Stomach (tissue), 9 donors: ENCODE data around the gene WRAP53. TPM values are rescaled to one million over a fixed set of nuclear protein-coding genes. Genes with fewer than 3 reads are reported as not detected.

Experiments
- DNase-seq, 2 donors: peaks; one replicate each; pipeline versions ENCODE4 v3.0.0 to v3.0.0-alpha.2; 2013 to 2019
- H3K27ac ChIP-seq, 5 donors: fragments of 200-600 bp in 4 of 5; sonication (generic) in 4 of 5; one replicate each; pipeline ENCODE4 v1.5.1; 2013 to 2019; ENCODE audit warnings: mild to moderate bottlenecking in 1 of 5, moderate library complexity in 1 of 5
- H3K27me3 ChIP-seq, 3 donors: fragments of 200-600 bp; sonication (generic); one replicate each; pipeline ENCODE4 v1.5.1; 2017 to 2019; ENCODE audit warnings: mixed run types in 1 of 3
- H3K36me3 ChIP-seq, 4 donors: fragments of 200-600 bp; sonication (generic); 1 replicate in 3 of 4; 2 replicates in 1 of 4; pipeline ENCODE4 v1.5.1; 2016 to 2019
- H3K4me1 ChIP-seq, 4 donors: fragments of 200-600 bp; sonication (generic); one replicate each; pipeline ENCODE4 v1.5.1; 2016 to 2019
- H3K4me3 ChIP-seq, 4 donors: fragments of 200-600 bp; sonication (generic) in 3 of 4; one replicate each; pipeline ENCODE4 v1.5.1; 2016 to 2019; ENCODE audit warnings: mild to moderate bottlenecking in 1 of 4
- H3K9me3 ChIP-seq, 4 donors: fragments of 200-600 bp; sonication (generic); one replicate each; pipeline ENCODE4 v1.5.1; 2016 to 2019
- EP300 ChIP-seq: sonication (generic); formaldehyde crosslinking; IDR thresholded peaks from one replicate; pipeline ENCODE4 v1.6.1; 2017; ENCODE audit warnings: antibody characterized with exemption
- POLR2A ChIP-seq, 4 donors: fragments of 450-650 bp; IDR thresholded peaks; one replicate each; pipeline ENCODE4 v1.6.1; 2016; ENCODE audit warnings: antibody characterized with exemption in 4 of 4, control low read depth in 2 of 4, mild to moderate bottlenecking in 1 of 4, moderate library complexity in 1 of 4
- POLR2AphosphoS5 ChIP-seq, 3 donors: sonication (generic); formaldehyde crosslinking; IDR thresholded peaks; one replicate each; pipeline ENCODE4 v1.6.1; 2016; ENCODE audit warnings: antibody characterized with exemption in 3 of 3
- WGBS, 5 donors: extraction: QIAGEN DNeasy Blood & Tissue Kit in 3 of 5; methylation state at CpG; one replicate each; pipeline versions ENCODE4 v1.1.5 to v1.1.7; 2013 to 2018; 5-methylcytosine and 5-hydroxymethylcytosine counted together
- intact Hi-C: fragments of 100-400 bp; cut with DNase I; formaldehyde crosslinking; loops from one replicate; pipeline ENCODE4 v1.15.1; 2023; ENCODE audit warnings: low total_unique reads
- polyA plus RNA-seq, 3 donors: library from polyadenylated mRNA; stranded (reverse); fragments of 200-250 nt; gene quantifications; one replicate each; pipeline ENCODE4 v1.2.3, GENCODE V29; 2013
- total RNA-seq, 5 donors: library from RNA; depleted of rRNA; stranded (reverse); fragments of >200 nt; gene quantifications; one replicate each; pipeline versions ENCODE4 v1.1.0 to v1.2.3, GENCODE V29; 2014 to 2016
- TF ChIP-seq, protein P1 (sequence below), 7 experiments: fragments of 450-650 bp in 4 of 7; fragments of 200-600 bp in 3 of 7; sonication (generic) in 3 of 7; IDR thresholded peaks; one replicate each; pipeline ENCODE4 v1.5.1; 2016 to 2019; ENCODE audit warnings: antibody characterized with exemption in 7 of 7, control low read depth in 2 of 7, mild to moderate bottlenecking in 1 of 7
- donor health status: healthy with polysubstance abuse.
- donor health status: Bipolar disorder and iron deficiency.
- donor health status: healthy.

Gene WRAP53
- total and polyA plus RNA-seq, 8 donors = 1.8 to 12.6 (median 3.8) TPM

DNA sequence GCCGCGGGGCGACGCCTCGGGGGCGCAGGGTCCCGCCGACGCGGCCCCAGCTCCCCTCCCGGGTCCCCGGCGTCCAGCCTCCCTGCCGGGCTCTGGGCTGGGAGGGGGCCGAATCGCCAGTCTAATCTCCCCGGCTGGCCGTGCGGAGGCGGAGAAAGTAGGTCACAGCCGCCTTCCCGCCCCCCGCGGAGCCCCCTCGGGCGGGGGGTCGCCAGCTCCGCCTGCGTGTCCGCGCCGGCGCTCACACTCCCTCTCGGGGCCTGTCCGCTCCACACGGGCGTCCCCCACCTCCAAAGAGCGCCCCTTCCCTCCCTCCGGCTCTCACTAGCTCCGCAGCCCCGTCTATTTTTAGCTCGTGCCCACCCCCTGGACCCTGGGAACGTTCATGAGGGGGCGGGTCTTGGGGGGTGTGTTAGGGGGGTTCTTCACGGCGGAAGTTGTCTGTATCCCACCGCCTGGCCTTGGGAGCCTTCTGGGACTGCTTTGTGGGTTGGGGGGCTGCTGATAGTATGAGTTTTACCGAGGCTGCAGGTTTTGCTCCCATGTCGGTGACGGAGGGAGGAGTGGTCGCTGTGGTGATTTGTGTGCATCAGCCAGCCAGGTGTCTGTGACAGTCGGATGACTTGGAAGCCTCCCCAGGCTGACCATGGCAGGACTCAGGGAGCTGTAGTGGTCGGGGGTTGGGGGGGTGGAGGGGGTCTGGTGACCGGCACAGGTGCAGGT, 36.5 kb upstream of the WRAP53 start:
- peaks cover 0 to 52% (median 28%) of the 10 kb centered on the region in 3 donors for H3K27me3 ChIP-seq
- no peaks in the 10 kb centered on the region for H3K36me3 ChIP-seq
- 4 to 8% (median 6%) methylated on average over 29 to 54 of the region's 54 CpGs for WGBS, 5 donors
- no peaks in the 10 kb centered on the region for H3K9me3 ChIP-seq
- TF ChIP-seq, protein P1, sequence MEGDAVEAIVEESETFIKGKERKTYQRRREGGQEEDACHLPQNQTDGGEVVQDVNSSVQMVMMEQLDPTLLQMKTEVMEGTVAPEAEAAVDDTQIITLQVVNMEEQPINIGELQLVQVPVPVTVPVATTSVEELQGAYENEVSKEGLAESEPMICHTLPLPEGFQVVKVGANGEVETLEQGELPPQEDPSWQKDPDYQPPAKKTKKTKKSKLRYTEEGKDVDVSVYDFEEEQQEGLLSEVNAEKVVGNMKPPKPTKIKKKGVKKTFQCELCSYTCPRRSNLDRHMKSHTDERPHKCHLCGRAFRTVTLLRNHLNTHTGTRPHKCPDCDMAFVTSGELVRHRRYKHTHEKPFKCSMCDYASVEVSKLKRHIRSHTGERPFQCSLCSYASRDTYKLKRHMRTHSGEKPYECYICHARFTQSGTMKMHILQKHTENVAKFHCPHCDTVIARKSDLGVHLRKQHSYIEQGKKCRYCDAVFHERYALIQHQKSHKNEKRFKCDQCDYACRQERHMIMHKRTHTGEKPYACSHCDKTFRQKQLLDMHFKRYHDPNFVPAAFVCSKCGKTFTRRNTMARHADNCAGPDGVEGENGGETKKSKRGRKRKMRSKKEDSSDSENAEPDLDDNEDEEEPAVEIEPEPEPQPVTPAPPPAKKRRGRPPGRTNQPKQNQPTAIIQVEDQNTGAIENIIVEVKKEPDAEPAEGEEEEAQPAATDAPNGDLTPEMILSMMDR (IDR thresholded peaks at IDR 0.05) = no peak
- TF ChIP-seq POLR2A (IDR thresholded peaks at IDR 0.05) = no peak
- TF ChIP-seq EP300 = no peak
- TF ChIP-seq POLR2AphosphoS5 (IDR thresholded peaks at IDR 0.05) = no peak
- intact Hi-C loops = no loop called here
- H3K27ac ChIP-seq = peak overlapping the region in 4 of 5 donors; percentile 3 to 80 (median 36)
- peaks cover 18 to 27% (median 20%) of the 10 kb centered on the region in 4 donors for H3K4me1 ChIP-seq
- H3K4me3 ChIP-seq = peak overlapping the region; percentile 45 to 67 (median 54)
- DNase-seq = peak in 1 of 2 donors; percentile 89

DNA sequence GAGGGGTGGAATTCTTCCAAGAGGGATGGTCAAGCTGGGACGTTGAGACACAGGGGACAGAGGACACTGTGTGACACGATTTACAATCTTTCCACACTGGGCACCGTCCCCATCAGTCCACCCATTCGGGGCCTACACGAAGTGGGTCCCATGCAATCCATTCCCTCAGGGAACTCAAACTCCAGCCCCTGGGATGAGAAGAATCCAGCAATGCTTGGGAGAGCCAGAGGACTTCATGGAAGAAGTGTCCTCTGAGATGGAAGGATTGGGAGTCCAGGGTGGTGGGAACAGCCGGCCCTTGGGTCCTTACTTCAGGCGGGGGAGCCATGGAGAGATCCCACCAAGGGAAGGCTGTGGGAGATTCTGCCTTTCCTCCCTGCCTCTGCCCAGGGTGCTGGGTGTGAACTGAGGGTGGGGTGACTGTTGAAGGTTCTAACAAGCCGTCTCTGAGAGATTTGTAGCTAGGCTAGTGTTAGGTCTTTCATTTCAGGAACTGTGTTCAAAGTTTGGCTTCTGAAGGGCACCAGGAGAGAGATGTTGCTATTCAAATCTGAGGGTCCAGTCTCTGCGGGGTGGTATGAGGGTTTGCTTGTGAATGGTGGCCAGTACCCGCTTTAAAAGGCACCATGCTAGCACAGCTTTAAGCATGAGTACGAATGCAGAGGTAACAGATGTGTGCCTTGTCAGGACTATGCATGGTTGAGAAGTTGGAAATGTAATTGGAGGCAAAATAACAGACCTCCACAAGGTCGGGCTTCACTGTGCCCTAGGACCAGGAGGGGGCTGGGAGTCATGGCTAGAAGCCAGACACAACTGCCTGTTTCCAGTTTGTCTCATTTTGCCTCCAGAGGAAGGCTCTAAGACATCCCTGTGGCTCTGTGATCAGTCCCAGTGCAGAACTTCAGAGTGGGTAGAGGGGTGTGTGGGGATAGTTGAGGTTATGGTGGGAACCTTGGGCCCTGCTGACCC, 35.6 kb upstream of the WRAP53 start:
- H3K9me3 ChIP-seq = no peaks in the 10 kb centered on the region
- TF ChIP-seq EP300 (no peak), POLR2A (IDR thresholded peaks at IDR 0.05) (no peak), POLR2AphosphoS5 (IDR thresholded peaks at IDR 0.05) (no peak)
- TF ChIP-seq, protein P1 (IDR thresholded peaks at IDR 0.05) = no peak
- peaks cover 0 to 52% (median 28%) of the 10 kb centered on the region in 3 donors for H3K27me3 ChIP-seq
- intact Hi-C loops = no loop called here
- H3K4me3 ChIP-seq = no peak overlapping the region
- H3K36me3 ChIP-seq = no peaks in the 10 kb centered on the region
- peak overlapping the region in 1 of 5 donors; percentile 80 for H3K27ac ChIP-seq
- DNase-seq = peak in 1 of 2 donors; percentile 44
- whole genome bisulfite sequencing, 5 donors = 51 to 65% (median 61%) methylated on average over 12 of the region's 12 CpGs
- H3K4me1 ChIP-seq = peaks cover 18 to 33% (median 23%) of the 10 kb centered on the region in 4 donors

DNA sequence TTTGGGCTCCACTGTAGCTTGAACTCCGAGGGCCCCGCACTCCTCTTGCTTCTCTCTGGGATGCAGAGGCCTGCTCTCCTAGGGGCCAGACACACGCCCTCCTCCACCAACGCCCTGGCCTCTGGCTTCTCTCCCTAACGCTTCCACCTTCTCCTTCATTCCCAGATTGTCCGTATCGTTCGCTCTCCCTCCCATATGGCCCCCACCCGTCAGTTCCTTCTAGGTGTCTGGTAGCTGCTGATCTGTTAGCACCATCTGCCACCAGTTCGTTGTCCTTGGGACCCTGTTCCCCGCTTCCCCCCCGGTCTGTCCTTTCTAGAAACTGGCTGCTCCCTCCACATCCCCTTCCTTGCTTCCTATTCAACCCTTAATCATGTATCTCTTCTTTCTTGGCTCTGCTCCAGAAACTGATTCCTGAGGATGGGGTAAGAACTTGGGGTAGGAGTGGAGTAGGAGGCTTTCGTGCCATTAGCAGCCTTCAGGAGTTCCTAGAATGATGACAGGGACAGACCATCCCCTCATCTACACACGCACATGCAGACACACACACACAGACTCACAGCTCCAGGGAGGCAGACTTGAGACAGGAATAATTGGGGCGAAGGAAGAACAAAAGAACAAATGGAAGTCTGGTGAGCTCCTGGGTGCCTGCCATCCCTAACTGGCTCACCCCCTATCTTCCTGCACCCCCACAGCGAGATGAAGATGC, 33.3 kb upstream of the WRAP53 start:
- H3K4me3 ChIP-seq = no peak overlapping the region
- WGBS, 5 donors = 75 to 83% (median 80%) methylated on average over 16 of the region's 16 CpGs
- H3K4me1 ChIP-seq = peaks cover 18 to 31% (median 22%) of the 10 kb centered on the region in 4 donors
- H3K27me3 ChIP-seq = peaks cover 0 to 34% (median 24%) of the 10 kb centered on the region in 3 donors
- intact Hi-C loops = no loop called here
- DNase-seq = peak in 1 of 2 donors; percentile 35
- TF ChIP-seq POLR2AphosphoS5 (IDR thresholded peaks at IDR 0.05) = no peak
- TF ChIP-seq, protein P1 (IDR thresholded peaks at IDR 0.05) = no peak
- TF ChIP-seq POLR2A (IDR thresholded peaks at IDR 0.05) = no peak
- no peak for TF ChIP-seq EP300
- no peaks in the 10 kb centered on the region for H3K36me3 ChIP-seq
- no peaks in the 10 kb centered on the region for H3K9me3 ChIP-seq
- no peak overlapping the region for H3K27ac ChIP-seq

DNA sequence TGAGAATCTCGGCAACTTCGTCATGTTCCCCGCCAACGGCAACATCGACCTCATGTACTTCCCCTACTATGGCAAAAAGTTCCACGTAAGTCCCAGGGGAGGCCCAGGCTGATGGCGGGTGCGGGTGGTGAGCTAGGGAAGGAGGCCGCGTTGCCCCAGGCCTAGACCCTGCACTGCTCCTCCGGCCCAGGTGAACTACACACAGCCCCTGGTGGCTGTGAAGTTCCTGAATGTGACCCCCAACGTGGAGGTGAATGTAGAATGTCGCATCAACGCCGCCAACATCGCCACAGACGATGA, 32.8 kb upstream of the WRAP53 start:
- DNase-seq = no peak
- intact Hi-C loops = no loop called here
- H3K4me1 ChIP-seq = peaks cover 14 to 26% (median 18%) of the 10 kb centered on the region in 4 donors
- TF ChIP-seq, protein P1 (IDR thresholded peaks at IDR 0.05) = no peak
- TF ChIP-seq EP300 (no peak), POLR2A (IDR thresholded peaks at IDR 0.05) (no peak), POLR2AphosphoS5 (IDR thresholded peaks at IDR 0.05) (no peak)
- 88 to 92% (median 89%) methylated on average over 17 of the region's 17 CpGs for WGBS, 5 donors
- peaks cover 0 to 29% (median 19%) of the 10 kb centered on the region in 3 donors for H3K27me3 ChIP-seq
- no peaks in the 10 kb centered on the region for H3K9me3 ChIP-seq
- no peaks in the 10 kb centered on the region for H3K36me3 ChIP-seq
- no peak overlapping the region for H3K27ac ChIP-seq
- H3K4me3 ChIP-seq = no peak overlapping the region
